NCI-H2081 (cell line): ENCODE results near the gene RWDD3.

ENCODE experiments used
- DNase-seq, 2 experiments: peaks; one replicate each; lab custom pipeline; 2025; lab: John Stamatoyannopoulos, UW

The RWDD3 gene

DNA sequence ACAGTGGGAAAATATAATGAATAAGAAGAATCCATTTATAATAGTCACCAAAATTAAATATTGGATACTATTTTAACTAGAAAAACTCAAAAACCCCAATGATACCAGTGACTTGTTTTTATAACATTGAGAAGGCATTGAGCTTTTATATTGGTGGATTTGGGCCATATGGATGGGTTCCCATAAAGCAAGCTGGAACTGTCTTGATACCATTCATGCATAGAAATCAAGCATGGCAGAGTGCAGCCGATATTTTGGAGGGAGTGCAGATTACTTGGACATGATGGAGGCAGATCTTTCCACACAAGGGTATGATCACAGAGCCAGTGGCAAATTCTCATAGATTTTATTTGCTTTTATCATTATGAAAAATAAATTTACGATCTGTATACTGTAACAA, 3.8 kb upstream of the RWDD3 start:
- DNase-seq = no peak

- DNase-seq = no peak
These were observed 3.2 kb upstream of the RWDD3 start for GRCh38 chr1:95230768-95231191.

- no peak for DNase-seq
These were observed 1.2 kb upstream of the RWDD3 start for GRCh38 chr1:95232646-95233318.

DNA sequence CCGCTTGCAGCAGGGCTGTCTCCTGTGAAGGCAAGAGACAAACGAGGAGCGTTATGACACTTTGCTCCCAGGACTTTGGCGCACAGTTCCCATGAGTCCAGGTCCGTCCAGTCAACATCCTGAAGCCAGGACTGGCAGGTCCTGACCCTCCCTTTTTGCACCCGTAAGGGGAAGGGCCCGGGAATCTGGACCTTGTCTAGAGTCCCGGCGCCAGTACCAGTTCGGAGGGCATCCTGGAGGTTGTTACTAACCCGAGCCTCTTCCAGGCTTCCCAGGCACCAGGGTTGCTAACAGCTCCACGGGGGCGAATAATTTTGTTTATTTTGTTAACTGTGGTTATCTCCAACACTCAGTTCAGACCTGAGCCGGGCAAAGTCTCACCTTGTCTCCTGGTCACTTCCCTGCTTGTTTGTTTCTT, 682 bp upstream of the RWDD3 start:
- no peak for DNase-seq

DNA sequence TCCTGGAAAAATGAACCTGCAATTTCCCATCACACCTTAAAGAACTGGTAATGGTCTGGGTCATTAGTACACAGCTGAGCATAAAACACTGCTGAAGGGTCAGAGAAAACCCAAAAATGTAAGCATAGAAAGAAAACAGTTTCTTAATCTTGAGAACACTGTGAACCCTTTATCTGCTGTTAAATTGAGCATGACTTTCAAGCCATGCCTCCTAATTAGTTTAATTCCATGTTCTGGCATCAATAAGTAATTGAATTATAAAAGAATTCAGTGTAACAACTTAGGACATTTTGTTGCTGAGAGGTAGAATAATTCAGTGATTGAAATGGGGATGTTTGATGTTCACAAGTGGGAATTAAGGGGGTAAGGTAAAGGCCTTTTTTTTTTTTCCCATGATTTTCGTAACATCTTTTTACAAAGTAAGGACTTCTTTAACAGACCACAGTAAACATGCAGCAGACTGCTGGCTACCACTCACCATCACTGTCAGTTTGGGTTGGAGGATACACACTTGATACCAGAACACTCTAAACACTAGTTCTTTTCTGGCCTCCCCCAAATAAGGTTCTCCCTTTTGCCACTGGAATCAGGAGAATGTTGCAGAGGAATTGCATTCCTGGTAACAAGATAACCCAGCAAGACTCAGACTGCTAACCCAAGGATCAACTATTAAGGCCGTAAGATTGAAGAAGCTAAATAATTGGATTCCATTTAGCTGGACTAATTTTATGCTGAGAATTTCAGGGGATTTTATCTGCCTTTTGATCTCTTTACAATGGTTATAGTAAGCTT, 3.0 kb downstream of the RWDD3 start:
- no peak for DNase-seq

DNA sequence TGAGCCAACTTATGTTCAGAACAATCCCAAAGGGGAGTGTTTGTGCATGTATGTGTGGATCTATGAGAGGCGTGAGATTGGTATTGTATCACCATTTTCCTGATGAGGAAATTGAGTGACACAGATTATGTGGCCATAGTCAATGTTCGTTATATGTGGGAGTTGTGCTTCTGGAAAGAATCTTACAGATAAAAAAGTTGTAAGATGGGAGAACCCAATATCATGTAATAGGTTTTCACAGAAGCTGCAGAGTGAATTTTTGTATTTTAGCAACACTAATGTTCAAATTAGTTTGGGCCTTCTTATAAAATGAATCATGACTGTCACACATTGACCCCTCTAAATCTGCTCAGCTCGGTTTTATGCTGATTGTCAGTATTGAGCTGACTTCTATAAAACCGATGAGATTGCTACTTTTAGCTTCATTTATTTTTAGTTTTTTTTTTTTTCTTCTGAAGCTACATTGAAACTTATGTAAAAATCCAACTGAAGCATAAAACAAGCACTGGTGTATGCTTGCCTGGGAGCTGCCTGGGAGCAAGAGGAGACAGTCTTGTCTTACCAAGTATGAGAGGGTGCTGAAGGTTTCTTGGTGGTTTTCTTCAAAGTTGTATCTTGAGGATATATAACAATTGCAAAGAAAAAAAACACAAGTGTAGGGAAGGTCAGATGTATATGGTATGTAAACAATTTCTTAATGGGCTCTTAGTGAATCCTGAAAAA, 4.1 kb downstream of the RWDD3 start:
- DNase-seq = no peak

DNA sequence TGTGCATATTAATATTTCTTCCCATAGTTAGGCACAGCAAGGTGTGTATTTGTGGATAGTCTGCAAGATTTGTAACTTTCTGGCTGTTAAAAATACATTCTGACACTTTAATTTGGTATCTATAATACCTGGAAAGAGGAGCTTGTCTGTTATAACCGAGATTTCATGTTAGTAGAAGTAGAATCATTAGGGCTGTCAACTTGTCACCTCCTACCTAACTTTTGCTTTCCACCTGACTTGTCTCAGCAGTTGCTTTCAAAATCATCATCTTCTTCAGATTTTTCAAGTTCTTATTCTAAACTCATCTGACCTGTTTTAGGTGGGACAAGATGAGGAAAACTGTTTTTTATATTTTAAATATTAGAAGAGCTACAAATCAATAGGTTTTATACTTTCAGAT, 11.0 kb downstream of the RWDD3 start:
- no peak for DNase-seq

- no peak for DNase-seq
These were observed 12.5 kb downstream of the RWDD3 start for GRCh38 chr1:95246511-95246910.

DNA sequence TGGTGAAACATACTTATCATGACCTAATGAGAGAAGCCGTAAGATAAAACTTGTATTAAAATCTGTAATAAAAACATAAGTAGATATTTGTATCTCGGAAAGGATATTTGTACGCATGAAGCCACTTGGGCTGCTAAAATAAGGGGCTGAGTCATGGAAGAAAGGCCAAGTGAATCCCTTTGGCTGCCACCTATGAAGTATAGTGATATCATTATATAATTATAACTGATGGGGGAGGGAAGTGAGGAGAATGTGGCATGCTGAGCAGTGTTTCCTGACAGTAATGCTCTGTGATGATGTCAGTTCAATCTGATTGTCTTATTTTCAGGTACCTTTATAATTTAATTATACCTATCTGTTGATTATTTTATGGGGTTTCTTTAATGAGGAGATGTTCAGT, 13.6 kb downstream of the RWDD3 start:
- DNase-seq = no peak

DNA sequence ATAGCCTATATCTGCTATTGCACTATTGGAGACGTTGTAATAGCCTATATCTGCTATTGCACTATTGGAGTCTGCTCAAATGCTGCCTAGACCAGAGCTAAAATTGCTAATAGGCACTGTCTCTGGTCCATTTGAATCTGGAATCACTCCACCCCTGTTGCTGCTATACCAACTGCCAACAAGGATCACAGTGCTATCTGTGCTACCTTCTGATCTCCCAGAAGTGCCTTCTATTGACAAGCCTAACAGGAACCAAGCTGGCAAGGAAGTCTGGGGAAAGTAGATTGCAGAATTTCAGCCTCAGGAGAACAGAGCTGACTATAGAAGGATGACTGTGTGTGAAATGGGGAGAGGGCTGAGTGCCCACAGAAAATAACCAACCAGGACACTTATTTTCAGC, 15.9 kb downstream of the RWDD3 start:
- DNase-seq = no peak

DNA sequence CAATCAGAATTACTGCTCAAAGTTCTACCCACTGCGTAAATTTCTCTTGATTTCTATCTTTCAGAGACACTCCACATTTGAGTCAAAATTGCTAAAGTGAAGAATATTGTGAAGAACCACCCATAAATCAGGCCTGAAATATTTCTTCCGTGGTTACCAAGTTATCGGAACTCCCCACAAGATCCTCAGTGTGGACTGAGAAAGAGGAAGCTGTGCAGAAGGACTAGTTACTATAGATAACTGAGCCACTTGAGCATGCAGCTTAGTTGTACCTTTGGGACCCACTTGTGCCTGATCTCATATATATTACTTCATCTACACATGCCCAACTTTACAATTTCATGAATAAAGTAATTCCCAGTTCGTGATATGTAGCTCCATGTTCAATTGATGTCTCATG, 18.4 kb downstream of the RWDD3 start:
- DNase-seq = no peak

DNA sequence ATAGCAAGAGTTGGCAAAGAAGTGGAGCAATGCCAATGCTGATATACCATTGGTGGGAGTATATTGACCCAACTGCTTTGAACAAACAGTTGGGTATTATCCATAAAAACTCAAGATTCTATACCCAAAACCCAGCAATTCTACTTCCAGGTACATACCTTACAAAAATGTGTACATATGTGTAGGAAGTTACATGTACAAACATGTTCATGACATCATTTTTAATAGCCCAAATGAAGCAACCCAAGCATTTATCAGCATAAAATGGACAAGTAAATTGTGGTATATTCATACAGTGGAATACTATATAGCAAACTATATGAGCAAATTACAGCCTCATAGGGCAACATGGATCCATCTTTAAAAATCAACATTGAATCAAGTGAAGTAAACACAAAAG, 20.9 kb downstream of the RWDD3 start:
- no peak for DNase-seq

DNA sequence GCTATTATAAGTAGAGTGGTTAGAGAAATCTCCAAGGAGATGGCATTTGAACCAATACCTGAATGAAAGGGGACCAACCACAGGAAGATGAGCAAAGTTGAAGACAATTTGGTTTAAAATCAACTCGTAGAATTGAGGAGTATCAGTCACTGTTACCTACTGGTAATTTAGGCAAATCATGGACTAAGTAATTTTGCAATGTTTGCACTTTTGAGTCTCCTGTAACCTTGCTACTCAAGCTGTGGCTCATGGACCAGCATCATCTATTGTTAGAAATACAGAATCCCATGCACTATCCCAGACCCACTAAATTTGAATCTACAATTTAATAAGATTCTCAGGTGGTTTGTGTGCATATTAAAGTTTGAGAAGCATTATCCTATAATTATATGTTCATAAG, 21.8 kb downstream of the RWDD3 start:
- no peak for DNase-seq

DNA sequence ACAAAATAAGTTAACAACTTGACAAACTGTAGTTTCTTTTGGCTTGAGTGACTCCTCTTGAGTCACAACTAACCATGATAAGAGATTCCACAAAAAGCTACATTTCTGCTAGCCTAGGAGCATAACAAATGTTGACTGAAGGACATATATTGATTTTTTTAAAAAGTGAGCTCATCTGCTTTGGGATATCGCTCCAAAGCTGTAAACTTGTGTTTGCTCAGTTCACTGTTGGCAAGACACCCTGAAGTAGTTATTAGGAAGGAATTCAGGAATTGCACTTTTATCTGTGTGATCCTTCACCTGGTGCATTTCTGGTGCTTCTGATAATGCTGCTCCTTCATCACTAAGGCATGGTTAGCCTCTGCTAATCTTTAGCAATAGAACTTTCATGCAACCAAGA, 23.7 kb downstream of the RWDD3 start:
- DNase-seq = no peak

GRCh38 chr1:95259245-95259644, 25.2 kb downstream of the RWDD3 start:
- DNase-seq = no peak

GRCh38 chr1:95262913-95263312, 28.9 kb downstream of the RWDD3 start:
- no peak for DNase-seq

GRCh38 chr1:95263450-95263849, 29.4 kb downstream of the RWDD3 start:
- DNase-seq = no peak

DNA sequence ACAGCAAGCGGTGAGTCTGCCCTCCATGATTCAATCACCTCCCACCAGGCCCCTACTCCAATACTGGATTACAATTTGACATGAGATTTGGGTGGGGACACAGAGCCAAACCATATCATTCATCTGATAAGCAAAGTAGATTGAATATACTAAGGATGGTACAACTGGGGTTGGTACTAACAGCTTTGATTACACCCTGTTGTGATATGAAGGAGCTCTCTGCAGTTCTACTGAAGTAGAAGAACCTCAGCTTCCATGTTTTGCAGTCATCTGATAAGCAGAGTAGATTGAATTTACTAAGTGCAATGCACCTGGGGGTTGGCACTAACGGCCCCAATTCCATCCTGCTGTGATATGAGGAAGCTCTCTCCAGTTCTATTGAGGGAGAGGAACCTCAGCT, 31.1 kb downstream of the RWDD3 start:
- DNase-seq = no peak

DNA sequence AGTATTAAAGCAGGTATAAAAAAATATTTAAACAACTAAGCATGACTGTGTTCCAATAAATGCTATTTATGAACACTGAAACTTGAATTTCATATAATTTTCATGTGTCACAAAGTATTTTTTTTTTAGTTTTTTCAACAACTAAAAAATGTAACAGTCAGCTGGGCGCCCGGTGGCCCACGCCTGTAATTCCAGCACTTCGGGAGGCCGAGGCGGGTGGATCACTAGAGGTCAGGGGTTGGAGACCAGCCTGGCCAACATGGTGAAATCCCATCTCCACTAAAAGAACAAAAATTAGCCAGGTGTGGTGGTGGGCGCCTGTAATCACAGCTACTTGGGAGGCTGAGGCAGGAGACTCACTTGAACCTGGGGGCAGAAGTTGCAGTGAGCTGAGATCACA, 42.4 kb downstream of the RWDD3 start:
- no peak for DNase-seq

DNA sequence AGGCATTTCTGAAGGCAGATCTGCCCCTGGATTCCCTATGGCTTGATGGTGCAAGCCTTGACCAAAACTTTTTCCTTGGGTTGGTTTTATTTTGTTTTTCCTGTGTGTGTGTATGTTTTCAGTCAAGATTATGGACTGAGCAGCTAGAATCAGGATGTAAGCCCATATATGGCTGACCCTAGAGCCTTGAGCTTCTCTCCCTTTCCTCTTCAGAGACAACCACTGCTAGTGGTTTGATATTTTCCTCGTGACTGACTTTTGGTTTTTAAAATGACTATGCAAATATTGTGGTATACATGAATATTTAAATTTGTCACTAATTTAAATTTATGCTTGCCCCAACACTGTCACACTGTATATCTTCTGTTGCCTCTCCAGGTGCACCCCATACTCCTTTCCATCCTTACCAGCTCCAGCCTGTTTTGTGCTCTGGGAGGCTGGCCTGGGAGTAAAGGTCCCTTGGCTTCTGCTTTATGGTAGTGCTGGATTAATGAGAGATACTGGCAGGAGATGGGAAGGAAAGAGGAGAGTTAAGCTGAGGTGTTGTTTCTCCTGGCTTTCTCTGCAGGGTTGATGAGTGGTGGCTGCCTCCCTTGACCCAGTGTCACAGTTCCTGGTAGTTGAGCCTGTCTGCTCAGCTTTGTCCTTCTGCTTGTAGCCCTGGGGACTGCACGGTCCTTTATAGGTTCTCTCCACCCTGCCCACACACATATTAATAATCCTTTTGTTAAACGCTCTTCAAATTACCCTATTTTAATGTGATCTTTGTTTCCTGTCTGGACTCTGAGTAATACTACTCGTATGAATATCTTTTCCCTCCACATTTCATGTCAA, 44.4 kb downstream of the RWDD3 start:
- DNase-seq = no peak

GRCh38 chr1:95281781-95282517, 47.9 kb downstream of the RWDD3 start:
- DNase-seq = no peak

GRCh38 chr1:95282518-95282895, 48.5 kb downstream of the RWDD3 start:
- DNase-seq = no peak
